A673 (cell line): ENCODE data around the gene MRPL30. TPM values are rescaled to one million over a fixed set of nuclear protein-coding genes. Genes with fewer than 3 reads are reported as not detected.

Experiments used
- BruUV-seq: library from RNA; stranded (reverse); fragments of 400-500 nt; replicated peaks from 2 replicates; lab custom pipeline; 2021; lab: Mats Ljungman, UMichigan
- CTCF ChIA-PET: fragments of 300-600 bp; sonication (Branson Sonifier 250); formaldehyde crosslinking; loops from one replicate; lab custom pipeline; 2022; ENCODE audit warnings: antibody characterized with exemption; lab: Charles Lee
- POLR2A ChIA-PET: fragments of 300-600 bp; sonication (Branson Sonifier 250); formaldehyde crosslinking; loops from one replicate; lab custom pipeline; 2022; ENCODE audit warnings: antibody characterized with exemption; ENCODE audit not compliant: low non-redundant PET; lab: Charles Lee
- DNase-seq: peaks from one replicate; pipeline ENCODE4 v3.0.0-alpha.2; 2015; ENCODE audit warnings: low spot score
- H3K27ac ChIP-seq: fragments of 200-600 bp; sonication (generic); 2 replicates; pipeline ENCODE4 v1.5.1; 2016; ENCODE audit warnings: mixed run types, low read depth, mild to moderate bottlenecking, mixed read lengths, antibody characterized with exemption, low read length; ENCODE audit not compliant: poor library complexity, severe bottlenecking
- H3K27me3 ChIP-seq: fragments of 200-600 bp; sonication (generic); replicated peaks from 2 replicates; pipeline ENCODE4 v1.6.1; 2017; ENCODE audit warnings: mixed run types, low read depth, mild to moderate bottlenecking, mixed read lengths, antibody characterized with exemption, low read length; ENCODE audit not compliant: insufficient read depth, poor library complexity
- H3K36me3 ChIP-seq: fragments of 200-600 bp; sonication (generic); 2 replicates; pipeline ENCODE4 v1.6.1; 2016; ENCODE audit warnings: mixed run types, mild to moderate bottlenecking, mixed read lengths, antibody characterized with exemption, low read length; ENCODE audit not compliant: insufficient read depth, poor library complexity, severe bottlenecking
- H3K4me1 ChIP-seq: fragments of 200-600 bp; sonication (generic); 2 replicates; pipeline ENCODE4 v1.6.1; 2017; ENCODE audit warnings: mixed run types, mild to moderate bottlenecking, mixed read lengths, antibody characterized with exemption, low read length; ENCODE audit not compliant: insufficient read depth, poor library complexity, severe bottlenecking
- H3K4me3 ChIP-seq: fragments of 200-600 bp; sonication (generic); 2 replicates; pipeline ENCODE4 v1.5.1; 2016; ENCODE audit warnings: low read depth, mixed run types, mild to moderate bottlenecking, mixed read lengths, low read length; ENCODE audit not compliant: poor library complexity, severe bottlenecking
- H3K9me3 ChIP-seq: fragments of 200-600 bp; sonication (generic); 2 replicates; pipeline ENCODE4 v1.6.1; 2016; ENCODE audit warnings: mixed run types, low read depth, mild to moderate bottlenecking, mixed read lengths, antibody characterized with exemption, low read length; ENCODE audit not compliant: poor library complexity, severe bottlenecking
- CTCF ChIP-seq: fragments of 300-800, 200-600 bp; sonication (generic); conservative IDR thresholded peaks from 2 replicates; pipeline ENCODE4 v1.5.1; 2017; ENCODE audit warnings: low read depth, mild to moderate bottlenecking, antibody characterized with exemption, low read length, moderate library complexity, mixed read lengths
- EZH2 ChIP-seq: fragments of 200-600 bp; sonication (generic); IDR thresholded peaks from 2 replicates; pipeline ENCODE4 v1.6.1; 2017; ENCODE audit warnings: borderline replicate concordance, low read depth, mild to moderate bottlenecking, mixed read lengths, antibody characterized with exemption, low read length; ENCODE audit not compliant: poor library complexity, severe bottlenecking
- intact Hi-C: fragments of 100-400 bp; cut with micrococcal nuclease; formaldehyde crosslinking; loops from one replicate; pipeline ENCODE4 v1.10.0; 2022; ENCODE audit not compliant: unreplicated experiment
- total RNA-seq: library from RNA; stranded (reverse); gene quantifications from 2 replicates; pipeline ENCODE4 v1.2.3, GENCODE V29; 2021

The MRPL30 gene
- total RNA-seq, 1 experiment from 2014 or later, result 59.9 TPM

DNA sequence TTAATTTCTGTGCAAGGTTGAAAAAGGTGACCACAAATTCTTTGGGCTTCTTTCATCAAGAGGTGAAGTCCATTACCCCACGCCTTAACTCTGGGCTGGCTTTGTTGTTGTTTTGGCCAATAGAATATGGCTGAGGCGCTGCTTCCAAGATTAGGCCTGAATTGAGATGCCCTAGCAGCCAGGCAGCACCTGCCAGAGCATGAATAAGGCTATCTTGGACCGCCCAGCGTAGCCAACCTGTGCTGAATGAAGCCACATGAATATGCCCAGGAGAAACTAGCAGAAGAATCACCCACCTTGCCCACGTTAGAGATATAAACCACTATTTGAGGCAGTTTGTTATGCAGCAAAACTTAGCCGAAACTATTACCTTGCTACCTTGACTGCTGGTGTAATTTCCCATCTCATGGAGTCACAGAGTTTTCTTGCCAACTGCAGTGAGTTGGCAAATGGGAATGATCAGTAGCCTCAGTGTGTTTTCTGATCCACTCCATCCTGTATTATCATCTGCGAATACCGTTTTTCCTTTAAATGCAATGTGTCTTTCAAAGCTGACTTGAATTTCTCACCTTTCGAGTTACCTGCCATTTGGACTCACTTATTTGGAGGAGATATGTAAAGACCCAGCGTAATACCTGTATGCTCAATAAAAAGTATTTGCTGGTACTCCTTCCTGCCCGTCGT lies 26.9 kb upstream of the MRPL30 start:
- Histone ChIP-seq H3K27me3 (no peaks in the 10 kb centered on the region), H3K4me1 (no peaks in the 10 kb centered on the region), H3K36me3 (no peaks in the 10 kb centered on the region), H3K4me3 (peak overlapping the region; percentile 60), H3K27ac (peak overlapping the region; percentile 62), H3K9me3 (no peaks in the 10 kb centered on the region)
- CTCF ChIA-PET, result no interaction called here
- TF ChIP-seq CTCF (no peak), EZH2 (no peak)
- no peak for DNase-seq
- TSS peak; percentile 61 for BruUV-seq
- intact Hi-C loops, result loop anchor here (2.0 kb wide), 1 partner anchor 27 kb away; the partner anchor contains the start of genes MITD1 and MRPL30
- POLR2A ChIA-PET, result interaction anchor here (0.6 kb wide), 1 partner anchor 1795 kb away, joined by 6 read pairs; no protein-coding TSS in a partner anchor

GRCh38 chr2:99154643-99155536 lies 26.1 kb upstream of the MRPL30 start, which contains the start of the genes LIPT1 and TSGA10:
Gene LIPT1 (plus strand): TSS chr2:99154967. CDS start chr2:99161958, 6,991 bp downstream.
Gene TSGA10 (minus strand): TSS chr2:99154942. CDS start chr2:99109439, 45,503 bp downstream.
- CTCF ChIA-PET, result no interaction called here
- no peaks in the 10 kb centered on the region for H3K27me3 ChIP-seq
- POLR2A ChIA-PET, result no interaction called here
- no peaks in the 10 kb centered on the region for H3K36me3 ChIP-seq
- no peaks in the 10 kb centered on the region for H3K9me3 ChIP-seq
- H3K27ac ChIP-seq, result peak within 1 kb of the TSS; percentile 62
- TF ChIP-seq EZH2 (no peak), CTCF (0 out of 2 replicates have a peak, but pooled peaks have one; percentile 19)
- no peaks in the 10 kb centered on the region for H3K4me1 ChIP-seq
- intact Hi-C loops, result loop anchor here (2.0 kb wide), 1 partner anchor 26 kb away; the partner anchor contains the start of genes MITD1 and MRPL30
- peak within 1 kb of the TSS; percentile 60 for H3K4me3 ChIP-seq
- TSS peak; percentile 64 for BruUV-seq
- peak; percentile 95 for DNase-seq

GRCh38 chr2:99156891-99157290 lies 24.1 kb upstream of the MRPL30 start:
- no TSS peak for BruUV-seq
- Histone ChIP-seq H3K36me3 (no peaks in the 10 kb centered on the region), H3K9me3 (no peaks in the 10 kb centered on the region), H3K4me1 (no peaks in the 10 kb centered on the region), H3K4me3 (no peak overlapping the region), H3K27ac (no peak overlapping the region), H3K27me3 (no peaks in the 10 kb centered on the region)
- ChIA-PET CTCF (no interaction called here), POLR2A (no interaction called here)
- TF ChIP-seq EZH2 (no peak), CTCF (no peak)
- intact Hi-C loops, result no loop called here
- no peak for DNase-seq
